ENCODE results near the gene SLC10A2.

DNA sequence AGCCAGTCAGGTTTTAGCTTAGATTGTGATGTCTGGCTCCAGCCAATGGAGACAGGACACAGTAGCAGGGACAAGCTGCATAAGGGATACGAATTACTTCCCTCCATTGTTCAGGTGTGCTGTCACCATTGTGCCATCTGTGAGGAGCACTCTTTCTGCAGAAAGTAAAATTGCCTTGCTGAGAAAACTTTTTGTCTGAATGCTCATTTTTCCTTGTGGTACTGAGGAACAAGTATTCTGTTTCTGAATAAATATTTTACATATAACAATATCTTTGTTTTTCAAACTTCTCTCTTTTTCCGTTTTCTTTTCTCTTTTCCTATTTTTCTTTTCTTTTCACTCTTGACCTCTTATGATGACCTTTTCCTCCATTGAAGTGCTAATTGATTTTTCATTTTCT lies 10.2 kb downstream of the SLC10A2 start:
- TF ChIP-seq, protein P1, sequence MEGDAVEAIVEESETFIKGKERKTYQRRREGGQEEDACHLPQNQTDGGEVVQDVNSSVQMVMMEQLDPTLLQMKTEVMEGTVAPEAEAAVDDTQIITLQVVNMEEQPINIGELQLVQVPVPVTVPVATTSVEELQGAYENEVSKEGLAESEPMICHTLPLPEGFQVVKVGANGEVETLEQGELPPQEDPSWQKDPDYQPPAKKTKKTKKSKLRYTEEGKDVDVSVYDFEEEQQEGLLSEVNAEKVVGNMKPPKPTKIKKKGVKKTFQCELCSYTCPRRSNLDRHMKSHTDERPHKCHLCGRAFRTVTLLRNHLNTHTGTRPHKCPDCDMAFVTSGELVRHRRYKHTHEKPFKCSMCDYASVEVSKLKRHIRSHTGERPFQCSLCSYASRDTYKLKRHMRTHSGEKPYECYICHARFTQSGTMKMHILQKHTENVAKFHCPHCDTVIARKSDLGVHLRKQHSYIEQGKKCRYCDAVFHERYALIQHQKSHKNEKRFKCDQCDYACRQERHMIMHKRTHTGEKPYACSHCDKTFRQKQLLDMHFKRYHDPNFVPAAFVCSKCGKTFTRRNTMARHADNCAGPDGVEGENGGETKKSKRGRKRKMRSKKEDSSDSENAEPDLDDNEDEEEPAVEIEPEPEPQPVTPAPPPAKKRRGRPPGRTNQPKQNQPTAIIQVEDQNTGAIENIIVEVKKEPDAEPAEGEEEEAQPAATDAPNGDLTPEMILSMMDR (optimal IDR thresholded peaks at IDR 0.05 in 1 of 3, IDR thresholded peaks at IDR 0.05 in 1 of 3, conservative IDR thresholded peaks at IDR 0.05 in 1 of 3; ENCODE audit: extremely low read depth in 1 of 3, insufficient read depth in 2 of 3, low read length in 3 of 3), result no peak
- no peak for TF ChIP-seq EZH2 (IDR thresholded peaks at IDR 0.05; ENCODE audit: low read length)

Data from keratinocyte (primary cell).